Adrenal gland (tissue), 5 donors: Measurements from ENCODE around the gene DNASE1L2.

Source experiments
- CTCF ChIP-seq, 6 experiments: fragments of 450-650 bp in 4 of 6; fragments of 200-600 bp in 2 of 6; sonication (generic) in 1 of 6; IDR thresholded peaks; 1 replicate in 5 of 6; 2 replicates in 1 of 6; pipeline versions ENCODE4 v1.5.1 to v1.8.0; 2016 to 2021; ENCODE audit warnings: antibody characterized with exemption in 6 of 6, mild to moderate bottlenecking in 2 of 6, moderate library complexity in 1 of 6
- POLR2A ChIP-seq, 2 donors: fragments of 450-650 bp; IDR thresholded peaks; one replicate each; pipeline ENCODE4 v1.6.1; 2017; ENCODE audit warnings: antibody characterized with exemption in 2 of 2, mild to moderate bottlenecking in 2 of 2, moderate library complexity in 1 of 2
- donor health status: DM: no; HTN: no; CAD: no.

DNA sequence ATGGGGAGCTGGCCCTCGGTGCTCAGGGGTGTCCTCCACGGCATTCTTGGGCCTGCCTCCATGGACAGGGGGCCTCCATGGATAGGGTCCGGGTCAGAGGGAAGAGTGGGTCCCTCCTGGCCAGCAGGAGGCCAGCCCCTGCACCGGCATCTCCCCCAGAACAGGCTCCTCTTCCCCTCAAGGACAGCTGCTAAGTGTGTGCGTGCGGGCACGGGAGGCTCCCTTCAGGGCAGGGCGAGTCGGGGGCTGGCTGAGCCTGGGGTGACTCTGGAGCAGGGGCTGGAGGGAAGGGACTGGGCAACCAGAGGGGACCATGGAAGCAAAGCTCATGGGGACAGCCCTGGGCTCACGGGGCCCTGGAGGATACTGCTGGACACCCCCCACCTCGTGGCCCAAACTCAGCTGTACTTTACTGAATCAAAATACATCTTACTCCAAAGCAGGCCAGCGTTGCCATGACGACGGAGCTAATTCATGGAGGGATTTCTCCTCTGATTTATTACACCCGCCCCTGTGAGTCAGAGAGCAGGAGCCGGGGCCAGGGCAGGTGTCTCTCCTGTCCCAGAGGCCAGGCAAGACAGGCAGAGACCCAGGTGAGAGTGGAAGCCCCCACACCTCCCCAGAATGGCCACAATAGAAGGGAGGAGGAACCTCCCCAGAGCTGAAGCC is 41.9 kb upstream of the DNASE1L2 start:
- TF ChIP-seq CTCF (IDR thresholded peaks at IDR 0.05) = no peak
- TF ChIP-seq POLR2A (IDR thresholded peaks at IDR 0.05) = no peak
